ENCODE data around the gene CFDP1.

DNA sequence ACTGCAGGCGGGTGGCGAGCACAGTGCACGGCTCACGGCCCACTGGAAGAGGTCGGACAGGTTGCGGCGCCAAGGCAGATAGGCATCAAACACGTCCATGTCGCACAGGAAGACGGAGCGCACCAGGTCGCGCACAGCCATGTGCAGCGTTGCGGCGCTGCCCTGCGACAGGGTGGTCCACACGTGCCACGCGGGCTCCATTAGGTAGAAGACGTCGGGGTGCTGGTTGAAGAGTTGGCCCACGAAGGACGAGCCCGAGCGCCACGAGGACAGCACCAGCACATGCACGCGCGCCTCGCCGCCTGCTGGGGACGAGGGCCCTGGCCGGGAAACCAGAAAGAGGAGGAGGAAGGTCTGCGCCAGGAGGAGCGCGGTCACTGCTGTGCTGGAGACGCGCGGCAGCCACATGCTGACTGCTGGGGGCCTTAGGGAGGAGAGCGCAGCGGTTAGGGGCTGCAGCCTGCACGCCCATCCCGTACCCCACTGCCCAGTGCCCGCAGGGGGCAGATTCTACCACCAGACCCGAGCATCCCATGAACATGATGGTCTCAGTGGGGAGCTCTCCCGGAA, 46.2 kb upstream of the CFDP1 start:
- TF ChIP-seq EZH2phosphoT487 (IDR thresholded peaks at IDR 0.05; ENCODE audit: borderline replicate concordance, low read length) = no peak
- TF ChIP-seq, protein P1, sequence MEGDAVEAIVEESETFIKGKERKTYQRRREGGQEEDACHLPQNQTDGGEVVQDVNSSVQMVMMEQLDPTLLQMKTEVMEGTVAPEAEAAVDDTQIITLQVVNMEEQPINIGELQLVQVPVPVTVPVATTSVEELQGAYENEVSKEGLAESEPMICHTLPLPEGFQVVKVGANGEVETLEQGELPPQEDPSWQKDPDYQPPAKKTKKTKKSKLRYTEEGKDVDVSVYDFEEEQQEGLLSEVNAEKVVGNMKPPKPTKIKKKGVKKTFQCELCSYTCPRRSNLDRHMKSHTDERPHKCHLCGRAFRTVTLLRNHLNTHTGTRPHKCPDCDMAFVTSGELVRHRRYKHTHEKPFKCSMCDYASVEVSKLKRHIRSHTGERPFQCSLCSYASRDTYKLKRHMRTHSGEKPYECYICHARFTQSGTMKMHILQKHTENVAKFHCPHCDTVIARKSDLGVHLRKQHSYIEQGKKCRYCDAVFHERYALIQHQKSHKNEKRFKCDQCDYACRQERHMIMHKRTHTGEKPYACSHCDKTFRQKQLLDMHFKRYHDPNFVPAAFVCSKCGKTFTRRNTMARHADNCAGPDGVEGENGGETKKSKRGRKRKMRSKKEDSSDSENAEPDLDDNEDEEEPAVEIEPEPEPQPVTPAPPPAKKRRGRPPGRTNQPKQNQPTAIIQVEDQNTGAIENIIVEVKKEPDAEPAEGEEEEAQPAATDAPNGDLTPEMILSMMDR (IDR thresholded peaks at IDR 0.05; ENCODE audit: low read depth, low read length, poor library complexity, severe bottlenecking) = no peak

All from DOHH2 (cell line).